Posterior vena cava (tissue), 2 donors: ENCODE results near the gene RAD9A. TPM values are rescaled to one million over a fixed set of nuclear protein-coding genes. Genes with fewer than 3 reads are reported as not detected.
A peak's percentile ranks its signal among the peaks of the same experiment; 100 is the strongest.

Source experiments
- DNase-seq: peaks from one replicate; pipeline ENCODE4 v3.0.0-alpha.2; 2020; ENCODE audit warnings: low spot score
- intact Hi-C, 2 donors: fragments of 100-400 bp; cut with DNase I; formaldehyde crosslinking; loops; one replicate each; pipeline versions ENCODE4 v1.14.1 to v1.14.2; 2022 to 2023
- total RNA-seq, 2 donors: library from RNA; stranded (reverse); fragmentation: NEBNext Ultra II Directional; extraction: Animal tissue kit (Norgen Biotek cat#: 25700); gene quantifications; one replicate each; pipeline ENCODE4 v1.2.1, GENCODE V29; 2021
- donor health status: DM: yes; HTN: yes; CAD: no.
- donor health status: DM: yes; HTN: yes; CAD: no.

The RAD9A gene
- total RNA-seq, 2 donors from 2014 or later: 10.3 to 11.4 TPM

- intact Hi-C loops: no loop called here
- no peak for DNase-seq
Measured at GRCh38 chr11:67372321-67372992, 19.3 kb upstream of the RAD9A start.

DNA sequence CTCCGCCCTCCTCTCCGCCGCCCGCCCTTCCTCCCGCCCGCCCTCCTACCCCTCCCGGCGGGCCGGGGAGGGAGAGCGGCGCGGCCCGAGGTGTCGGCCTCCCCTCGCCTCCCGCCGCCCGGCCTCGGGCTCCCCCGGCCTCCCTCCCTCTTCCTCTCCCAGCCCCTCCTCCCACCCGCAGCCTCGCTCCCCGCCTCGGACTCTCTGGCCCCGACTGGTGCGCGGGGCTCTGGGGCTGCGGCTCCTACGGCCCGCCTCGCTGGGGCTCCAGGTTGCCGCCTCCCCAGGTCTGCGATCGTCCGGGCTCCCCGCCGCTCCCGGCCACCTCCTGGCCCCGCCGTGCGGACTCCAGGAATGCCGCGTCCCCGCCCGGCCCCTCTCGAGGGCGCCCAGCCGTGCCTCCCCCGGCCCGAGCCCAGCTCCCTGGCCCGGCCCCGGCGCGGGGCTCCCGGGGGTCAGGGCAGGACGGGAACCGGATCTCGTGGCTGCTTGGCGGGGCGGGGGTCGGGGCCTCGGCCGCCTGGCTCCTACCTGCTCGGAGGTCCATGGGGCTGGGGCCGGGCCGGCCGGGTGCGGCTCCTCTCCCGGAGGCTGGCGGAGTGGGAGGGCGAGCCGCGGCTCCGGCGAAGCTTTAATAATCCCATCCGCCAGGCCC, 18.7 kb upstream of the RAD9A start, which contains the start of gene CLCF1:
Gene CLCF1, minus strand, starts transcription at position 606 of the 655 bp plus-strand sequence. Its CDS starts 59 bp downstream, at position 547.
- DNase-seq: peak; percentile 90
- intact Hi-C loops: no loop called here

DNA sequence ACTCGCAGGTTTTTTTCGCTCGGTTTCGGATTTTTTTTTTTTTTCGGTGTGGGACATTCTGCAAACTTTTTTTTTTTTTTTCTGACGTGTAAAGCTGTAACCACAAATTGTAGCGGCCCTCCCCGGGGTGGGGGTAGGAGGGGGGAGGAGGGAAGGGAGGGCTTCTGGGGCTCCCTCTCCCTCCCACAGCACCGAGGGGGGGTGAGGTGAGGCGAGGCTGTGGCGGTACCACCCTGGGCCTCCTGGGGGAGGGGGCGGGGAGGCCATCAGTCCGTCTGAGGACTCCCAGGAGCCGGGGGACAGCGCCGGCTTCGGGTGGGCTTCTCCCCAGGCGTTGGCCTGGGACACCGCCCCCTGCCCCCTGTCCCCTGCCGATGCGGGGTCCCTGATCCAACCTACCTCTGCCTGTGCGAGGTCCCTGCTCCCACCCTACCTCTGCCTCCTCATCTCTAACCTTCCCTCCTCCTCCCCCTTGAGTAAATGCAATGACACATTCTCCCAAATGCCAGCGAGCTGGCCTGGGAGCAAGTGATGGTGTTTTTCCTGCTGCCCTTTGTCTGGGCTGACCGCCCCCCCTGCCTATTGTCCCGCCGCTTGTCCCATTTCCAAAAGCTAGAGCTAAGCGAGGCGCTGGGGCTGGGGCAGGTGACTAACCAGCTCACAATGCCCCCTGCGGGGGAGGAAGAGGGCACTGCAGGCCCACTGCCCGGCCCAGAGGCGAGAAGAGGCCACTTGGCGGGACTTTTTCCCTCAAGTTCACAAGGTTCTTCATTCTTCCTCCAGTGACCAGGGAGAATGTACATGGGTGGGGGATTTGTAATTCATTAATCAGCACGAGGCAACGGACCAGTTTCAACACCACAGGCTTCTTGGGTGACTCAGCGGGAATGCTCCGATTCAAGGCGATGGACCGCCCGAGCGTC, 17.9 kb upstream of the RAD9A start:
- peak; percentile 96 for DNase-seq
- intact Hi-C loops: no loop called here

DNA sequence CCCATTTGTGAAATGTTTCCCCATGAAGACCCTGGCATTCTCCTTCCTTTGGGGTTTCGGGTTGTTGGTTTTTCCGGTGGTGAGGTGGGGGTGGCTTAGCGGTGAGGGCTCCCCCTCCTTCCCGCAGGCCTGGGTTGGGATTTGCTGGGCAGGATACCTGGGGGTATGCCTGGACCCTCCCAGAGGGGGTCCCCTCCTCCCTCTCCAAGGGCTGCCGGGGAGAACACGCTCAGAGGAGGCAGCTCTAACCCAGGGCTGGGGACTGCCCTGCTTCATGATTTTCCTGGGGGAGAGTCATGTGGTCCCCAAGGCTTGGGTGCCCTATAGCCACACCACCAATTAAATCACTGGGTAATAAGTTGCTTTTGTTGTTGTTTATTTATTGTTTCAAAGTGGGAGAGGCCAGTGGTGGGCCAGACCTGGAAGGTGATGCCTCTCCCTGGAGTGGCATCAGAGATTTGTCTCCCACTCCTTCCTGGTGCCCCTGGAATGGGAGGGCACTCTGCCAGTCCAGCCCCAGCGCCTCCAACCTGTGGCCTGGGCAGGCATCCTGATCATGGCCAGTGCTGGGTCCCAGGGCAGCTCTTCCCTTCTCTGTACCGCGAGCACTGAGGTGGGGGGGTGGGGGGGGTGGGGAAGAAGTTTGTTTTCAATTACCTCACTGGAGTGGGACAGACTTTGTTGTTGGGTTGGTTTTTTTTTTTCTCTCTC, 17.1 kb upstream of the RAD9A start:
- intact Hi-C loops: loop anchor here in 1 of 2 donors (5.0 kb wide), 1 partner anchor 107 kb away; the partner anchor contains the start of gene GRK2
- DNase-seq: no peak

GRCh38 chr11:67375320-67376055, 16.3 kb upstream of the RAD9A start:
- no peak for DNase-seq
- intact Hi-C loops: loop anchor here in 1 of 2 donors (5.0 kb wide), 1 partner anchor 108 kb away; the partner anchor contains the start of gene GRK2

DNA sequence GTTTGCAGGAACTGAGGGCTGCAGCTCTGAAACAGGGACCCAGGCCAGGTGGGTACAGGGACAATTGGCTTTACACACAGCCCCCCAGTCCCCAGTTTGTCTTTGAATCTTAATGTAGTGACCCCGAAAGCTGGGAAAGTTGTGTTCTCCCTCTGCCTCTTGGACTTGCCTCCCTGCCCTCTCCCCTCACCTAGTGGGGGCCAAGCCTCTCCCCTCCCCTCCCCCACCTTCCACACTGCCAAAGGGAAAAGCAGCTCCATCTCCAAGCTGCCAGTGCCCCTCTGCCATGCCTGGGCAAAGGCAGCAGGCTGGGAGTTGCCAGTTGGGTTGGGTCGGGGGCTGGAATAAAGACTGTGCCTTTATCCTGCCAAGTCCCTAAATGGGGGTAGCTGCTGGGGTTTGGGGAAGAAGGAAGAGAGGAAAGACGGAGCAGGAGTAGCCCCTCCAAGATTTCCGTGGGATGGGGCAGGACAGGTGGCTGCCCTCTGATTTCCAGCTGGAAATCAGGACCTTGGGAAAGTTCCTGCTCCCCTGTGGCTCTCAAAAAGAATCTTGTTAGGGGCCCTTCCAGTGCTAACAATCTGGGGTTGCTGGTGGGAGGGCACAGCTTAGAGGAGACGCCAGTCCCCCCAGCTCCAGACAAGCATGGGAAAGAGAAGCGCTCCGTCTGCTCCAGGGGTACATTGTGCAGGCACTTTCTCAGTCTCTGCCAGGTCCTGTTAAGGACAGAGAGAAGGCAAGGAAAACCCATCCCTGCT, 15.5 kb upstream of the RAD9A start:
- intact Hi-C loops: loop anchor here in 1 of 2 donors (5.0 kb wide), 1 partner anchor 109 kb away; the partner anchor contains the start of gene GRK2

DNA sequence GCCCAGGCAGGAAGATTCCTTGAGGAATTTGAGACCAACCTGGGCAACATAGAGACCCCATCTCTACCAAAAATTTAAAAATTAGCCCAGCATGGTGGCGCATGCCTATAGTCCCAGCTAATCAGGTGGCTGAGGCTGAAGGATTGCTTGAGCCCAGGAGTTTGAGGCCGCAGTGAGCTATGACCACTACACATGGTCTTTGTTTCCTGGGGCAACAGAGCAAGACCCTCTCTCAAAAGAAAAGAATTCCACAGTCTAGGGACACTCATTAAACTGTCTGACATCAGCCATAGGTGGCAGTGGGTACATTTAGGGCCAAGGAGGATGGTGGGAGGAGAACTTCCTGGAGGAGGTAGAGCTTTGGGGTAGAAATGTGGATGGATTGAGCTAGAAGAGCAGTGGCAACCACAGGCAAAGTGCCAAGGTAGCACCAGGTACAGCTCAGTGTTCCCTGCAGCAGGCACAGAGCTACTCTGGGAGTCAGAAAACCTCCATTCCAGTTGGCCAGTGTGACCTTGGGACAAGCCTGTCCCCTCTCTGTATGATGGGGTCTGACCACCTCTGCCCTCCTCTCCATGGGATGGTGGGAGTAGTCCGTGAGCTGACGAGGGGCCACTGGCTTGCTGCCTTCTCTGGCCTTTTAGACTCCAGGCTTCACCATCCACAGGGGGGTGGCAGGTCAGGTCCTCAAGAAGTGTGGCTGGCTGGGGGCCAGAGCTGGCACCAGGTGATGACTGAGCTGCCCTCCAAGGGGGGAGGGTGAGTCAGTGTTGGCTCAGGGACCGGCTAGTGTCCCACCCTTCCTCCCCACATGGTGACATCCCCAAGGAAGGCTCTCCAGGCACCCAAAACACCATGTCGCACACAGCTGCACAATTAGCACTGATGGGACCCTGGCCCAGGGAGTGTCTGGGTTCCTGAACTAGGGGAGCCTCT, 14.6 kb upstream of the RAD9A start:
- intact Hi-C loops: loop anchor here in 1 of 2 donors (5.0 kb wide), 1 partner anchor 110 kb away; the partner anchor contains the start of gene GRK2

More for the DNA sequence above, 15.5 kb upstream of the RAD9A start:
- DNase-seq: no peak

DNA sequence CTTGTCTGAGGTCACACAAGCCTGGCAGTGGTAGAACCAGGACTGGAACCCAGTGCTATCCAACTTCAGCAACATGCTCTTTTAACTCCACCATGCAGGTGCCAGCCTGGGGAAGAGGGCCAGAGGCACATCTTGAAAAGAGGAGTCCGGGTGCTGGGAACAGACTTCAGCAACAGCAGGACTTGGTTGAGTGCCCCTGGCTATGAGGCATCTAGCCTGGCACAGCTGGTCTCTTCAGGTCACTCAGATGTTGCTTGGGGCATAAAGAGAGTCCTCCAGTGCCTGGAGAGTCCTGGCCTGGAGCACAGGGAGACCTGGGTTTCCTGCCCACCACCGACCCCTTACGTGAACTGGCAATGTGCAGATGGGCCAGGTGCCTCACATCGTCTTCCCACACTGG, 13.2 kb upstream of the RAD9A start:
- no peak for DNase-seq
- intact Hi-C loops: loop anchor here in 1 of 2 donors (5.0 kb wide), 1 partner anchor 111 kb away; the partner anchor contains the start of gene GRK2

More for the DNA sequence above, 14.6 kb upstream of the RAD9A start:
- no peak for DNase-seq

DNA sequence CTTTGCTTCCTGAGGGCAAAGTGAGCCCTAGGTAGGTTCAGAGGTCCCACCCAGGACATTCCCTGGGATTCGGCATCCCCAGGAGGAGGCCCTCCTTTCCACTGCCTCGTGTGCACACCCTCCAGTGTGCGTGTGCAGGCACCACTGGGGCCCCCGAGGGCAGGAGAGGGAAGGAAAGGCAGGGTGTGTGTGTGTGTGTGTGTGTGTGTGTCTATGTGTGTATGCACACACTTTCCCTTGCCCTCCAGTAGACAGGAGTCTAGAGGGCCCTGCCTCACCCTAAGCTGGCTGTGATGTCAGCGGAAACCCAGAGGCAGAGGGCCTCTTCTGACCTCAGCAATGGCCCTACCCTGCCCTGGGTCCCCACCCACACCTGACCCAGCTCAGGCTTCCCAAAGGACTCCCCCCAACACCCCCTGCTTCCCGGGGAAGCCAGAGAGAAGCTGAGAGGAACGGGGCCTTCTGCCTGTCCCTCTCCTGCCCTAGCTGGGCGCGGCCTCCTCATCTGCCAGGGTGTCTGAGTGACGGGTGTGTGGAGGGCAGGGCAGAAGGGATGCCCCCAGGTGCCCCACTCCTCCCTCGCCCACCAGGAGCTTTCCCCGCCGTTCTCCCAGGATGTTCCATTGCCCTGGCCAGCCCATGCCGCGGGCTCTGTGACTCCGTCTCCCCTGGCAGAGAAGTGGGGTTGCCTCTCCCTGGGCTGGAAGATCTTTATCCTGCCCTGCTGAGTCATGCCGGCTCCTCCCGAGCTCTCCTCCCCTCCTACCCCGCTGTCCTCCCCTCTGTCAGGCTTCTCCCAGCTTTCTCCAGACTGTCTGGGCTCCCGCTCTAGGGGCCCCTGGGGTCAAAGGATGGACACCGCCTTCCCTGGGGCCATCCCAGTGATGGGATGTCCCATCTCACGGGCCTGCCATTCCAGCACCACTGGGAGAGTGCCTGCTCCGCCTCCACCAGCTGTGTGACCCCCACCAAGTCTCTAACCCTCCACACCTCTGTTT, 12.4 kb upstream of the RAD9A start:
- intact Hi-C loops: loop anchor here (5.0 kb wide), 1 partner anchor 112 kb away; the partner anchor contains the start of gene GRK2 (in 2 of the 2)
- no peak for DNase-seq

DNA sequence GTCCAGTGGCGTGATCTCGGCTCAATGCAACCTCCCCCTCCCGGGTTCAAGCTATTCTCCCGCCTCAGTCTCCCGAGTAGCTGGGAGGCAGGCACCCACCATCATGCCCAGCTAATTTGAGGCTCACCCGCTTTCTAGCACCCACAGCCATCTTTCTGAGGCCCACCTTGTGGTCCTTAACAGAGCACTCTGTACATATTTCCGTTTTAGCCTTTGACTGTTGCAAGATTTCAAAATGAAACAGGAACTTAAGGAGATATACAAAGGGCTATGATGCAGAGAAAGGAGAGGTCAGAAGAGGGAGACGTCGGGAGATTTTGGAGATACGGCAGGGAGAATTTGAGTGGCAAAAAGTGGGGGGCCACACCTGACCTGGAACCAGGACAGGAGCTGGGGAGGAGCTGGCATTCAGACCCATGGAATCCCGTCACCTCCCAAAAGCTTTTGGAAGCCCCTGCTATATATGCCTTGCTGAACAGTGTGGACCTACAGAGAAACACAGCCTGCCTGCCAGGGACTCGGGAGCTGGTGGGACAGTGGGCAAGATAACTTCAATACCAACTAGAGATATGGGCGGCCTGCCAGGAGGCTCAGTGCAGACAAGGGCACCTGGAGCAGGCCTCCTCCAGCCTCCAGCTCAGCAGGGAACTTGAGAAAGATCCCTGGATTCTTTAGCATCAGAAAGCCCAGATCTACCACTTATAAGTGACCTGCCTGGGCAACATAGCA, 10.4 kb upstream of the RAD9A start:
- no peak for DNase-seq
- intact Hi-C loops: loop anchor here in 1 of 2 donors (5.0 kb wide), 1 partner anchor 114 kb away; the partner anchor contains the start of gene GRK2

- intact Hi-C loops: loop anchor here (2.0 to 5.0 kb wide), 2 partner anchors 26 to 115 kb away; partner anchors contain the start of gene GRK2 (in 1 of the 2)
- DNase-seq: peak; percentile 95
Measured at GRCh38 chr11:67382276-67383136, 9.3 kb upstream of the RAD9A start.

GRCh38 chr11:67384851-67385366, 6.9 kb upstream of the RAD9A start:
- no peak for DNase-seq

DNA sequence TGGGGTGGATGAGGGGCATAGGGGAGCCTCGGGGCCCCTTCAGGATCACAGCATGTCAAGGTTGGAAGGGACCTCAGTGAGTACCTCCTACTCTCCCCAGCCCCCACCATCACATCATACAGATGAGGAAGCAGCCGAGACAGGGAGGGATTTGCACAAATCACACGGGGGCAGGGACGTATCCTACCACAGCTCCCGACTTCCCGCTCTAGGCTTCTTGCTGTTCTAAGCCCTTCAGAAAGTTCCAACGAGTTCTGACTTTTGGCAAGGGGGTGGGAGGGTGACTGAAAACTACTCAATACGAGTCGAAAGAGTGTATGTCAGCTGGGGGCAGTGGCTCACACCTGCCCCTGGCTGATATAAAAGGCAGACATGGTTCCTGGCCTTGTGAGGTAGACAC, 4.7 kb upstream of the RAD9A start:
- intact Hi-C loops: no loop called here
- no peak for DNase-seq

More at GRCh38 chr11:67384851-67385366, 6.9 kb upstream of the RAD9A start:
- intact Hi-C loops: loop anchor here in 1 of 2 donors (5.0 kb wide), 1 partner anchor 118 kb away; the partner anchor contains the start of gene GRK2
